ENCODE results near the gene METAP2.

- TF ChIP-seq CTCF (IDR thresholded peaks at IDR 0.05 in 4 of 5, conservative IDR thresholded peaks at IDR 0.05 in 1 of 5) (no peak), POLR2A (IDR thresholded peaks at IDR 0.05) (no peak)
Measured at GRCh38 chr12:95492462-95492861, 18.5 kb downstream of the METAP2 start.
